NCI-H1417 treated with DMSO at 0.1 percent for 48 hours (cell line): ENCODE measurements around the gene CRNKL1.

Experiments used
- DNase-seq: peaks from one replicate; lab custom pipeline; 2025; lab: John Stamatoyannopoulos, UW

Gene CRNKL1

GRCh38 chr20:20052074-20052970, at the start of gene CRNKL1, which contains the start of gene CFAP61:
TSS of gene CRNKL1 (minus strand) at chr20:20052466. CDS start at chr20:20052342, 124 bp downstream.
TSS of gene CFAP61 (plus strand) at chr20:20052532. CDS start at chr20:20056654, 4,122 bp downstream.
- DNase-seq = peak; percentile 92

GRCh38 chr20:20100881-20101280, 48.6 kb upstream of the CRNKL1 start:
- no peak for DNase-seq

GRCh38 chr20:20096421-20096820, 44.2 kb upstream of the CRNKL1 start:
- no peak for DNase-seq

- no peak for DNase-seq
Observed at GRCh38 chr20:20095114-20095872, 43.0 kb upstream of the CRNKL1 start.

- no peak for DNase-seq
Observed at GRCh38 chr20:20094410-20094809, 42.1 kb upstream of the CRNKL1 start.

- DNase-seq = no peak
Observed at GRCh38 chr20:20092827-20093226, 40.6 kb upstream of the CRNKL1 start.

- no peak for DNase-seq
Observed at GRCh38 chr20:20089939-20090338, 37.7 kb upstream of the CRNKL1 start.

GRCh38 chr20:20089018-20089417, 36.8 kb upstream of the CRNKL1 start:
- DNase-seq = no peak

GRCh38 chr20:20085812-20086211, 33.5 kb upstream of the CRNKL1 start:
- DNase-seq = no peak

GRCh38 chr20:20085071-20085470, 32.8 kb upstream of the CRNKL1 start:
- DNase-seq = no peak

- DNase-seq = no peak
Observed at GRCh38 chr20:20084296-20084752, 32.1 kb upstream of the CRNKL1 start.

- peak; percentile 67 for DNase-seq
Observed at GRCh38 chr20:20083807-20084206, 31.5 kb upstream of the CRNKL1 start.

GRCh38 chr20:20079102-20079784, 27.0 kb upstream of the CRNKL1 start:
- no peak for DNase-seq

- no peak for DNase-seq
Observed at GRCh38 chr20:20078041-20078440, 25.8 kb upstream of the CRNKL1 start.

GRCh38 chr20:20076297-20077065, 24.2 kb upstream of the CRNKL1 start:
- DNase-seq = no peak

GRCh38 chr20:20075032-20075431, 22.8 kb upstream of the CRNKL1 start:
- DNase-seq = no peak

- peak; percentile 58 for DNase-seq
Observed at GRCh38 chr20:20073801-20074371, 21.6 kb upstream of the CRNKL1 start.

- no peak for DNase-seq
Observed at GRCh38 chr20:20070871-20071726, 18.8 kb upstream of the CRNKL1 start.

GRCh38 chr20:20065361-20065760, 13.1 kb upstream of the CRNKL1 start:
- no peak for DNase-seq
